Testis (tissue), 5 donors: ENCODE measurements around the gene IL18R1. TPM values are rescaled to one million over a fixed set of nuclear protein-coding genes. Genes with fewer than 3 reads are reported as not detected.

Source experiments
- DNase-seq: peaks from one replicate; pipeline ENCODE4 v3.0.0-alpha.2; 2019
- H3K27ac ChIP-seq, 2 donors: fragments of 200-600 bp; sonication (generic); one replicate each; pipeline ENCODE4 v1.5.1; 2019
- H3K27me3 ChIP-seq: fragments of 200-600 bp; sonication (generic); one replicate; pipeline ENCODE4 v1.5.1; 2019
- H3K36me3 ChIP-seq: fragments of 200-600 bp; sonication (generic); one replicate; pipeline ENCODE4 v1.5.1; 2017; ENCODE audit warnings: low read depth; ENCODE audit errors: missing control alignments
- H3K4me1 ChIP-seq: fragments of 200-600 bp; sonication (generic); one replicate; pipeline ENCODE4 v1.5.1; 2019
- H3K4me3 ChIP-seq, 2 donors: fragments of 200-600 bp; sonication (generic); one replicate each; pipeline ENCODE4 v1.5.1; 2017 to 2019
- H3K9me3 ChIP-seq: fragments of 200-600 bp; sonication (generic); one replicate; pipeline ENCODE4 v1.5.1; 2017
- CTCF ChIP-seq, 3 experiments: fragments of 450-650 bp in 2 of 3; fragments of 200-600 bp in 1 of 3; sonication (generic) in 1 of 3; IDR thresholded peaks; one replicate each; pipeline ENCODE4 v1.5.1; 2016 to 2019; ENCODE audit warnings: antibody characterized with exemption in 3 of 3, mild to moderate bottlenecking in 2 of 3, moderate library complexity in 1 of 3
- POLR2A ChIP-seq: fragments of 450-650 bp; IDR thresholded peaks from one replicate; pipeline ENCODE4 v1.6.1; 2017; ENCODE audit warnings: antibody characterized with exemption, mild to moderate bottlenecking, moderate library complexity
- WGBS, 2 donors: methylation state at CpG; one replicate each; pipeline ENCODE4 v1.1.5; 2018; 5-methylcytosine and 5-hydroxymethylcytosine counted together
- intact Hi-C: fragments of 100-400 bp; cut with DNase I; formaldehyde crosslinking; loops from one replicate; pipeline ENCODE4 v1.15.1; 2023; ENCODE audit warnings: low total_unique reads
- long read RNA-seq, 2 donors: transcript quantifications; one replicate each; lab custom pipeline, GENCODE V29; 2026
- polyA plus RNA-seq: library from polyadenylated mRNA; stranded (reverse); fragments of 350-450 nt; fragmentation: Illumina TruSeq; extraction: RNeasy Lipid Tissue Mini Kit (QIAGEN cat#74804); gene quantifications from one replicate; pipeline ENCODE4 v1.2.3, GENCODE V29; 2014; ENCODE audit warnings: low read depth, low replicate concordance; ENCODE audit not compliant: insufficient read depth
- total RNA-seq, 2 donors: library from RNA; depleted of rRNA; stranded (reverse); fragments of >200 nt; gene quantifications; one replicate each; pipeline ENCODE4 v1.2.3, GENCODE V29; 2016

Gene IL18R1
- total RNA-seq (1 to 10 TPM; 1.0 to 2.9 TPM), polyA plus RNA-seq (1.1 TPM)
- long read RNA-seq, donor 1 = 0 reads
- long read RNA-seq, donor 2 = 0 reads

DNA sequence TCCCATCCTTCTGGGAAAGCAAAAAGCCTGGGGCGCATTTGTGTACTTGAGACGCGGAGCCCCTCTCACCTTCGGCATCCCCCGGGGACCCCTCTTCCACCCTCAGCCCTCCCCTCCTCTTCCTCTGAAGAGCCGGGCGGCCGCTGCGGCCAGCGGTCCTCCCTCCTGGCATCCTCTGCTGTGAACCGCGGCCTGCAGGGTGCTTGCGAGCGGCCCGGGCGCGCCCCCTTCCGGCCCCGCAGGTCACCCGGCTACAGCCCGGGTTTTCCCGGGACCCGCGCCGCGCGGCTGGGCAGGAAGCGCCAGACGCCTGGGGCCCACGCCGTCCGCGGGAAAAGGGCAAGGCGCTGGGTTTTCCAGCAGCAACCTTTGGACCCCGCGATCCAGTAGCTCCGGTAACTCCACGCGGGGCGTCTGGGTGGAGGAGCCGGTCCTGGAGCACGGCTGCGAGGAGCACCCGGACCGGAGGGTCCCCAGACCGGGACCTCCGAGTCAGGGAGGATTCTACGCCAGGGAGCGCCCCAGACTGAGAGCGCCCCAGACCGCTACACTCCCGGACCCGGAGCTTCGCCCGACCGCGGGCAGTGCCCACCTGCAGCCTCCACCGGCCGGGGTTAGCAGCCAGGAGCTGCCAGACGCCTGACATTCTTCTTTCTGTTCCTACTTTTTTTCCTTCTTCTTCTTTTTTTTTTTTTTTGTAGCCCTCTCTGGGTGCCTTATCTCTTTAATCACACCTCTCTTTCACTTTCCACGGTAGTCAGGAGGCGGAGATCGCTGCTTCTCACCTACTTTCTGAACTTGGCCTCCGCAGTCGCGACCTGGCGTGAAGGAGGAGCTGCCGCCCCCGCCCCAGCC is at the start of gene IL18R1:
Gene IL18R1, plus strand, starts transcription at position 271 of the 855 bp plus-strand sequence. CDS start 6,865 bp downstream, outside the sequence.
- no peaks in the 10 kb centered on the region for H3K4me1 ChIP-seq
- peak within 1 kb of the TSS; percentile 62 to 67 for H3K4me3 ChIP-seq
- 5% methylated on average over 37 to 68 of the region's 69 CpGs for WGBS, 2 donors
- H3K27ac ChIP-seq = peak within 1 kb of the TSS in 1 of 2 donors; percentile 51
- intact Hi-C loops = no loop called here
- no peaks in the 10 kb centered on the region for H3K27me3 ChIP-seq
- TF ChIP-seq POLR2A = no peak
- peak; percentile 50 to 69 (median 62) for TF ChIP-seq CTCF (IDR thresholded peaks at IDR 0.05)
- H3K36me3 ChIP-seq = no peaks in the 10 kb centered on the region
- DNase-seq = peak; percentile 81
- no peaks in the 10 kb centered on the region for H3K9me3 ChIP-seq

DNA sequence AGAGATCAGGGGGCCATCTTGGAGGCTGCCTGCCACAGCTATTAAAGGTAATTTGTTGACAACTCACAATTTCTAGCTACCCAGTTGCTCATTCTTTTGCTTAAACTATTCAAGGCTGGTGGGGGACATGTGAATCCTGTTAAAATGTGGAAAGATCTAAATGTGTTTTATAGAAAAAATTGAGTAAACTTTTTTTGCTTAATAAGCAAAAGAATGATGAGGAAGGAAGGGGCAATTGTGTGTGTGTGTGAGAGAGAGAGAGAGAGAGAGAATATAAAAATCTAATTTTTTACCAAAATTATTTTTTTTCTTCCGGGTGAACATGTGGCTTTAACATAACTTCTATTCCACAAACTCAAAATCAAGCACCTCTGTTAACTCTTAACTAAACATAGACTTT is 49.5 kb upstream of the IL18R1 start:
- Histone ChIP-seq H3K36me3 (no peaks in the 10 kb centered on the region), H3K9me3 (no peaks in the 10 kb centered on the region), H3K4me1 (no peaks in the 10 kb centered on the region), H3K27ac (no peak overlapping the region), H3K27me3 (no peaks in the 10 kb centered on the region), H3K4me3 (no peak overlapping the region)
- TF ChIP-seq POLR2A (no peak), CTCF (IDR thresholded peaks at IDR 0.05) (no peak)
- no peak for DNase-seq
- 78 to 93% methylated on average over 1 of the region's 1 CpG for WGBS, 2 donors
- intact Hi-C loops = no loop called here

DNA sequence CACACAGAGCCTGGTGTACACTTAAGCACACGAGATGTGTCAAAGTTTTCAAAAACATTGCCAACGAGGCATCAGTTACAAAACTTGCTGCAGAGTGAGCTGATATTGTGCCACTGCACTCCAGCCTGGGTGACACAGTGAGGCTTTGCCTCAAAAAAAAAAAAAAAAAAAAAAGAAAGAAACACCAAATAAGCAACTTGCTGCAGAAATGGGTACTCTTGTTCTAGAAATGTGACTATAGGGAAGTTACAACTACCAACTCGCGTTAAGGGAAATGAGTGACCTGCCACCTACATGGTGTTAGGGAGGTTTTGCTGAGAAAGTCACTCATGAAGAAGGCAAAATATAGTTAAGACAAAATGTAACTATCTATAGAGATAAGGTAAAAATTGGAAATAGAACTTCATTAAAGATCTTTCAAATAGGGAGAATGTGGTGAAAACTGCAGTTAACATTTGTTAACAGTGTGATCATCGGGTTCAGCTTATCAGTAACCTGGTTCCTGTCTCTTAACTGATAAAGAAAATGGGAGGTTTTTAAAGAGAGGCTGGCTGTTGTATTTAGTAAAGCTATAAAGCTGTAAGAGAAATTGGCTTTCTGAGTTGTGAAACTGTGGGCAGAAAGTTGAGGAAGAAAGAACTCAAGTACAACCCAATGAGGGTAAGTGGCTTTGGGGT is 44.5 kb upstream of the IL18R1 start, which contains the start of gene IL1RL1:
Gene IL1RL1, plus strand, starts transcription at position 600 of the 677 bp plus-strand sequence. CDS start 26,702 bp downstream, outside the sequence.
- Histone ChIP-seq H3K36me3 (no peaks in the 10 kb centered on the region), H3K27ac (no peak within 1 kb of the TSS), H3K4me1 (no peaks in the 10 kb centered on the region), H3K9me3 (no peaks in the 10 kb centered on the region), H3K4me3 (no peak within 1 kb of the TSS), H3K27me3 (no peaks in the 10 kb centered on the region)
- TF ChIP-seq CTCF (IDR thresholded peaks at IDR 0.05) = no peak
- TF ChIP-seq POLR2A = no peak
- no peak for DNase-seq
- 71 to 75% methylated on average over 5 of the region's 5 CpGs for WGBS, 2 donors
- intact Hi-C loops = no loop called here

GRCh38 chr2:102313025-102313424 is 42.6 kb upstream of the IL18R1 start:
- no peak for DNase-seq
- Histone ChIP-seq H3K4me3 (no peak overlapping the region), H3K4me1 (no peaks in the 10 kb centered on the region), H3K36me3 (no peaks in the 10 kb centered on the region), H3K27ac (no peak overlapping the region), H3K9me3 (no peaks in the 10 kb centered on the region), H3K27me3 (no peaks in the 10 kb centered on the region)
- TF ChIP-seq POLR2A (no peak), CTCF (IDR thresholded peaks at IDR 0.05) (no peak)
- 82 to 89% methylated on average over 2 of the region's 2 CpGs for WGBS, 2 donors
- intact Hi-C loops = no loop called here
